ENCODE measurements around the gene CPEB1.

Gene CPEB1

GRCh38 chr15:82571722-82572222, 75.4 kb downstream of the CPEB1 start:
- TF ChIP-seq ZFX (IDR thresholded peaks at IDR 0.05) = no peak
- TF ChIP-seq, protein P1, sequence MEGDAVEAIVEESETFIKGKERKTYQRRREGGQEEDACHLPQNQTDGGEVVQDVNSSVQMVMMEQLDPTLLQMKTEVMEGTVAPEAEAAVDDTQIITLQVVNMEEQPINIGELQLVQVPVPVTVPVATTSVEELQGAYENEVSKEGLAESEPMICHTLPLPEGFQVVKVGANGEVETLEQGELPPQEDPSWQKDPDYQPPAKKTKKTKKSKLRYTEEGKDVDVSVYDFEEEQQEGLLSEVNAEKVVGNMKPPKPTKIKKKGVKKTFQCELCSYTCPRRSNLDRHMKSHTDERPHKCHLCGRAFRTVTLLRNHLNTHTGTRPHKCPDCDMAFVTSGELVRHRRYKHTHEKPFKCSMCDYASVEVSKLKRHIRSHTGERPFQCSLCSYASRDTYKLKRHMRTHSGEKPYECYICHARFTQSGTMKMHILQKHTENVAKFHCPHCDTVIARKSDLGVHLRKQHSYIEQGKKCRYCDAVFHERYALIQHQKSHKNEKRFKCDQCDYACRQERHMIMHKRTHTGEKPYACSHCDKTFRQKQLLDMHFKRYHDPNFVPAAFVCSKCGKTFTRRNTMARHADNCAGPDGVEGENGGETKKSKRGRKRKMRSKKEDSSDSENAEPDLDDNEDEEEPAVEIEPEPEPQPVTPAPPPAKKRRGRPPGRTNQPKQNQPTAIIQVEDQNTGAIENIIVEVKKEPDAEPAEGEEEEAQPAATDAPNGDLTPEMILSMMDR (conservative IDR thresholded peaks at IDR 0.05) = no peak
- H3K27ac ChIP-seq = no peak overlapping the region

GRCh38 chr15:82570721-82571508, 76.2 kb downstream of the CPEB1 start:
- TF ChIP-seq, protein P1 (conservative IDR thresholded peaks at IDR 0.05) = no peak
- TF ChIP-seq ZFX (IDR thresholded peaks at IDR 0.05) = no peak
- no peak overlapping the region for H3K27ac ChIP-seq

DNA sequence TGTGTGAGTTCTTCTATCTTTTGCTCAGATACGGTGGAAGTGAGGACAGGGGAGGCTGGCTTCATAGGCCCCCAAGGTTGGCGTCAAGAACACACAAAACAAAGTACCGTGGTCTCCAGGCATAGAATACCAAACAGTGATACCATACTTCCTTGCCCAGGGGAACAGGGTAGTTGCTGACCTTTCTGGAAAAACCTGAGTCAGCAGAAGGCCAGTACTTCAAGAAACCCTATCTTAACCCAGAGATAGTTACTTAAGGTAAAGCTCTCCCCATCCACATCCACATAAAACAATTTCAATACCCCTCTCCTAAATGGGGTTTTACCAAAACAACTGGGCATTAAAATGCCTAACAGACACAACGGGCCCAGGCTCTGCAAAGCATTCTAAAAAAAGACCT, 77.3 kb downstream of the CPEB1 start:
- H3K27ac ChIP-seq = no peak overlapping the region
- TF ChIP-seq, protein P1 (conservative IDR thresholded peaks at IDR 0.05) = no peak
- TF ChIP-seq ZFX (IDR thresholded peaks at IDR 0.05) = no peak

GRCh38 chr15:82568986-82569385, 78.2 kb downstream of the CPEB1 start:
- TF ChIP-seq ZFX (IDR thresholded peaks at IDR 0.05) = no peak
- TF ChIP-seq, protein P1 (conservative IDR thresholded peaks at IDR 0.05) = no peak
- H3K27ac ChIP-seq = no peak overlapping the region

- no peak overlapping the region for H3K27ac ChIP-seq
- TF ChIP-seq, protein P1 (conservative IDR thresholded peaks at IDR 0.05) = no peak
- no peak for TF ChIP-seq ZFX (IDR thresholded peaks at IDR 0.05)
Measured at GRCh38 chr15:82567661-82568060, 79.5 kb downstream of the CPEB1 start.

- no peak overlapping the region for H3K27ac ChIP-seq
- TF ChIP-seq, protein P1 (conservative IDR thresholded peaks at IDR 0.05) = no peak
- TF ChIP-seq ZFX (IDR thresholded peaks at IDR 0.05) = no peak
Measured at GRCh38 chr15:82566690-82567089, 80.5 kb downstream of the CPEB1 start.

GRCh38 chr15:82558502-82558901, 88.7 kb downstream of the CPEB1 start:
- no peak overlapping the region for H3K27ac ChIP-seq
- no peak for TF ChIP-seq ZFX (IDR thresholded peaks at IDR 0.05)
- TF ChIP-seq, protein P1 (conservative IDR thresholded peaks at IDR 0.05) = no peak

Measured in C4-2B (cell line).